K562 (cell line): ENCODE data around the gene KCNJ10. TPM values are rescaled to one million over a fixed set of nuclear protein-coding genes. Genes with fewer than 3 reads are reported as not detected.

ENCODE experiments used
- ATAC-seq: fragments of 200-7000 bp; cut with Tn5 transposase; 3 replicates; pipeline ENCODE4 v1.9.1; 2020; ENCODE audit warnings: moderate library complexity
- BruUV-seq: library from RNA; stranded (reverse); fragments of 400-500 nt; replicated peaks from 2 replicates; lab custom pipeline; 2021; lab: Mats Ljungman, UMichigan
- CTCF ChIA-PET: fragments of 300-600 bp; formaldehyde crosslinking; extraction: SDS; loops from one replicate; lab custom pipeline; 2021; ENCODE audit warnings: low intra/inter-chr PET ratio; lab: Yijun Ruan, JAX
- POLR2A ChIA-PET: fragments of 300-600, 350-650 bp; sonication (Branson Sonifier 250); formaldehyde crosslinking; extraction: SDS; loops from one replicate; lab custom pipeline; 2021; ENCODE audit warnings: antibody characterized with exemption, inconsistent platforms; lab: Yijun Ruan, JAX
- DNase-seq, 4 experiments: peaks; one replicate each; pipeline versions ENCODE4 v3.0.0 to v3.0.0-alpha.2; 2011 to 2018; ENCODE audit warnings: low spot score in 3 of 4, mixed read lengths in 3 of 4; ENCODE audit errors: extremely low read depth in 1 of 4
- FAIRE-seq: peaks from 2 replicates; lab custom pipeline; 2011; peaks lifted over from hg19 to GRCh38; lab: Jason Lieb, UNC
- H2AFZ ChIP-seq: 2 replicates; pipeline ENCODE4 v1.6.0; 2011; ENCODE audit warnings: low read depth, low read length, control low read depth, inconsistent platforms
- H3K27ac ChIP-seq: fragments of 200-600 bp; 3 replicates; pipeline ENCODE4 v1.8.0; 2011; ENCODE audit warnings: low read depth, mild to moderate bottlenecking, control low read depth, inconsistent platforms, low read length, moderate library complexity, mixed read lengths; ENCODE audit errors: extremely low read depth
- H3K27me3 ChIP-seq, 2 experiments: fragments of 300-600 bp in 1 of 2; 2 replicates in 1 of 2; 3 replicates in 1 of 2; pipeline versions ENCODE4 v1.6.0 to v1.8.0; 2011; ENCODE audit warnings: inconsistent platforms in 2 of 2, low read length in 2 of 2, mild to moderate bottlenecking in 1 of 2, mixed read lengths in 1 of 2, moderate library complexity in 1 of 2; ENCODE audit not compliant: control insufficient read depth in 2 of 2, insufficient read depth in 2 of 2
- H3K36me3 ChIP-seq: fragments of 300-600 bp; 3 replicates; pipeline ENCODE4 v1.8.0; 2011; ENCODE audit warnings: mild to moderate bottlenecking, low read length, inconsistent platforms; ENCODE audit not compliant: control insufficient read depth, insufficient read depth
- H3K4me1 ChIP-seq, 2 experiments: fragments of 200-600 bp in 1 of 2; replicated peaks in 1 of 2; 2 replicates in 1 of 2; 3 replicates in 1 of 2; pipeline versions ENCODE4 v1.5.1 to v1.8.0; 2011; ENCODE audit warnings: inconsistent platforms in 2 of 2, low read length in 2 of 2, mild to moderate bottlenecking in 1 of 2, mixed read lengths in 1 of 2, moderate library complexity in 1 of 2; ENCODE audit not compliant: control insufficient read depth in 2 of 2, insufficient read depth in 2 of 2
- H3K4me2 ChIP-seq: 2 replicates; pipeline ENCODE4 v1.6.1; 2011; ENCODE audit warnings: low read length, control low read depth, inconsistent platforms, mixed read lengths; ENCODE audit not compliant: insufficient read depth
- H3K4me3 ChIP-seq: fragments of 200-600 bp; sonication (generic), shearing (Covaris generic); 2 replicates; pipeline ENCODE4 v1.5.1; 2016; ENCODE audit warnings: control low read depth, inconsistent platforms
- H3K79me2 ChIP-seq: fragments of 200-600 bp; 3 replicates; pipeline ENCODE4 v1.8.0; 2011; ENCODE audit warnings: low read length, inconsistent platforms; ENCODE audit not compliant: control insufficient read depth, insufficient read depth
- H3K9ac ChIP-seq, 2 experiments: 2 replicates each; pipeline versions ENCODE4 v1.6.0 to v1.6.1; 2011; ENCODE audit warnings: low read depth in 2 of 2, low read length in 2 of 2, control low read depth in 1 of 2, inconsistent platforms in 1 of 2, mild to moderate bottlenecking in 1 of 2, mixed read lengths in 1 of 2; ENCODE audit not compliant: insufficient read depth in 1 of 2
- H3K9me1 ChIP-seq: one replicate; pipeline ENCODE4 v1.6.0; 2011; ENCODE audit warnings: inconsistent platforms, mild to moderate bottlenecking, low read length, moderate library complexity; ENCODE audit not compliant: control insufficient read depth, insufficient read depth
- H3K9me3 ChIP-seq: replicated peaks from 2 replicates; pipeline ENCODE4 v1.5.1; 2011; ENCODE audit warnings: low read depth, low read length, inconsistent platforms; ENCODE audit not compliant: control insufficient read depth, insufficient read depth
- H4K20me1 ChIP-seq: replicated peaks from 2 replicates; pipeline ENCODE4 v1.6.1; 2011; ENCODE audit warnings: low read length, inconsistent platforms, mixed read lengths; ENCODE audit not compliant: control insufficient read depth, insufficient read depth
- BRCA1 ChIP-seq, 2 experiments: fragments of 450-650 bp in 1 of 2; sonication (generic) in 1 of 2; formaldehyde crosslinking in 1 of 2; IDR thresholded peaks; 2 replicates each; pipeline versions ENCODE4 v1.5.0 to v1.6.1; 2017 to 2020; ENCODE audit warnings: mild to moderate bottlenecking in 1 of 2, missing genetic modification reagents in 1 of 2
- DDX20 ChIP-seq: fragments of 450-650 bp; IDR thresholded peaks from 2 replicates; pipeline ENCODE4 v1.6.1; 2016; ENCODE audit warnings: missing genetic modification characterization, low read depth, mild to moderate bottlenecking, missing compliant biosample characterization, moderate library complexity
- E2F3 ChIP-seq: fragments of 250-450 bp; sonication (Bioruptor Pico); IDR thresholded peaks from 2 replicates; pipeline ENCODE4 v1.4.0; 2020; ENCODE audit warnings: mild to moderate bottlenecking
- EWSR1 ChIP-seq: fragments of 450-650 bp; IDR thresholded peaks from 2 replicates; pipeline ENCODE4 v1.6.1; 2018; ENCODE audit warnings: borderline replicate concordance, mild to moderate bottlenecking, low read depth, moderate library complexity; ENCODE audit not compliant: partially characterized antibody
- KLF1 ChIP-seq: fragments of 450-650 bp; IDR thresholded peaks from 2 replicates; pipeline ENCODE4 v1.6.1; 2016; ENCODE audit warnings: missing genetic modification characterization, missing compliant biosample characterization
- KLF6 ChIP-seq: fragments of 250-450 bp; sonication (Bioruptor Pico); IDR thresholded peaks from 2 replicates; pipeline ENCODE4 v1.4.0; 2020; ENCODE audit warnings: mild to moderate bottlenecking, moderate library complexity, borderline replicate concordance
- MTA1 ChIP-seq: fragments of 450-650 bp; IDR thresholded peaks from 2 replicates; pipeline ENCODE4 v1.6.1; 2017; ENCODE audit warnings: borderline replicate concordance
- PKNOX1 ChIP-seq: fragments of 450-650 bp; IDR thresholded peaks from 2 replicates; pipeline ENCODE4 v1.6.1; 2016
- RB1 ChIP-seq: fragments of 450-650 bp; IDR thresholded peaks from 2 replicates; pipeline ENCODE4 v1.6.1; 2017; ENCODE audit warnings: low read depth, mild to moderate bottlenecking
- RBM15 ChIP-seq: fragments of 200-400 bp; formaldehyde crosslinking; IDR thresholded peaks from 2 replicates; pipeline ENCODE4 v1.6.1; 2018; ENCODE audit warnings: mild to moderate bottlenecking, low read length, moderate library complexity; ENCODE audit not compliant: insufficient read depth
- SREBF2 ChIP-seq: sonication (generic); formaldehyde crosslinking; IDR thresholded peaks from 2 replicates; pipeline ENCODE4 v1.4.0; 2020; ENCODE audit warnings: mild to moderate bottlenecking, missing genetic modification reagents
- TOE1 ChIP-seq, 2 experiments: fragments of 450-650 bp in 1 of 2; sonication (generic) in 1 of 2; formaldehyde crosslinking in 1 of 2; IDR thresholded peaks; 2 replicates each; pipeline versions ENCODE4 v1.7.1 to v1.8.0; 2016 to 2022; ENCODE audit warnings: borderline replicate concordance in 2 of 2, mild to moderate bottlenecking in 2 of 2, antibody characterized with exemption in 1 of 2, inconsistent platforms in 1 of 2, low read depth in 1 of 2, missing genetic modification reagents in 1 of 2, moderate library complexity in 1 of 2
- TRIM25 ChIP-seq: fragments of 450-650 bp; IDR thresholded peaks from 2 replicates; pipeline ENCODE4 v1.7.0; 2016; ENCODE audit warnings: borderline replicate concordance
- ZNF121 ChIP-seq: sonication (generic); formaldehyde crosslinking; conservative IDR thresholded peaks from 2 replicates; pipeline ENCODE4 v1.8.0; 2022; ENCODE audit warnings: missing genetic modification reagents
- ZNF134 ChIP-seq: fragments of 250-450 bp; sonication (Bioruptor Pico); conservative IDR thresholded peaks from 2 replicates; pipeline ENCODE4 v1.4.0; 2020
- ZNF280B ChIP-seq: fragments of 250-450 bp; sonication (Bioruptor Pico); IDR thresholded peaks from 2 replicates; pipeline ENCODE4 v1.5.1; 2021; ENCODE audit warnings: mild to moderate bottlenecking
- ZNF444 ChIP-seq: fragments of 250-450 bp; sonication (Bioruptor Pico); IDR thresholded peaks from 2 replicates; pipeline ENCODE4 v1.4.0; 2020; ENCODE audit warnings: mild to moderate bottlenecking, moderate library complexity
- ZNF695 ChIP-seq: fragments of 450-650 bp; formaldehyde crosslinking; IDR thresholded peaks from 2 replicates; pipeline ENCODE4 v1.4.0; 2020; ENCODE audit warnings: mild to moderate bottlenecking, moderate library complexity
- ZNF699 ChIP-seq: fragments of 250-450 bp; sonication (Bioruptor Pico); IDR thresholded peaks from 2 replicates; pipeline ENCODE4 v1.8.0; 2021; ENCODE audit warnings: mild to moderate bottlenecking, moderate library complexity; ENCODE audit not compliant: insufficient replicate concordance
- WGBS: fragments of 100-300 bp; shearing (Covaris generic); methylation state at CpG from one replicate; pipeline ENCODE4 v1.1.6; 2016; ENCODE audit warnings: low coverage, mixed read lengths; ENCODE audit not compliant: insufficient coverage; ENCODE audit errors: missing lambda C conversion rate; 5-methylcytosine and 5-hydroxymethylcytosine counted together
- in situ Hi-C: fragments of 300-500 bp; cut with MboI; formaldehyde crosslinking; loops from 4 replicates; pipeline ENCODE4 v1.15.0; 2018; ENCODE audit warnings: inconsistent platforms, mixed read lengths
- intact Hi-C: fragments of 100-400 bp; cut with micrococcal nuclease; formaldehyde crosslinking; loops from 2 replicates; pipeline ENCODE4 v1.14.2; 2022
- polyA plus RNA-seq, 8 experiments: library from polyadenylated mRNA; depleted of rRNA in 4 of 8; stranded (reverse) in 5 of 8; unstranded in 3 of 8; fragments of >200 nt; fragmentation: Nextera tagmentation in 2 of 8; fragmentation: Illumina TruSeq in 1 of 8; extraction: Ambion mirVana in 2 of 8; extraction: Trizol in 1 of 8; gene quantifications; 2 replicates each; pipeline versions ENCODE4 v1.2.1 to v1.2.3, GENCODE V29; 2011 to 2014; ENCODE audit warnings: inconsistent platforms in 1 of 8, missing spikeins in 1 of 8
- total RNA-seq, 7 experiments: library from RNA; depleted of rRNA in 6 of 7; stranded (reverse); fragments of >200 nt in 6 of 7; fragmentation: Illumina TruSeq in 2 of 7; extraction: Trizol in 2 of 7; gene quantifications; 2 replicates each; pipeline versions ENCODE4 v1.2.1 to v1.2.3, GENCODE V29; 2011 to 2021; ENCODE audit warnings: low replicate concordance in 1 of 7

Gene KCNJ10
- total and polyA plus RNA-seq, 9 of the 15 experiments (the other 6 are each of a cell fraction or from before 2014, with no cell fraction given): 0.06 to 0.11 TPM; not detected in 7

- peaks cover 0 to 16% of the 10 kb centered on the region in 2 experiments; a peak in 1 of 5 replicates for H3K4me1 ChIP-seq
- no peaks in the 10 kb centered on the region for H3K9me1 ChIP-seq
- no peak for FAIRE-seq
- H3K4me2 ChIP-seq: no peak overlapping the region
- no peak overlapping the region for H2AFZ ChIP-seq
- no peaks in the 10 kb centered on the region for H3K9me3 ChIP-seq
- CTCF ChIA-PET: interaction anchor here (0.7 to 1.5 kb wide), 4 partner anchors 38 to 986 kb away, joined by 3 to 10 read pairs (median 6); no protein-coding TSS in a partner anchor
- POLR2A ChIA-PET: interaction anchor here (0.7 to 1.6 kb wide), 4 partner anchors 10 to 205 kb away, joined by 3 to 7 read pairs (median 4); no protein-coding TSS in a partner anchor
- in situ Hi-C loops: no loop called here
- peaks cover 7% of the 10 kb centered on the region; the same call in 1 of the 2 replicates for H4K20me1 ChIP-seq
- H3K36me3 ChIP-seq: no peaks in the 10 kb centered on the region
- no peak overlapping the region for H3K9ac ChIP-seq
- 41% methylated on average over 5 of the region's 5 CpGs for WGBS
- no TSS peak for BruUV-seq
- ATAC-seq: no peak
- peaks cover 2 to 12% of the 10 kb centered on the region in 2 experiments; a peak in 2 of 5 replicates for H3K27me3 ChIP-seq
- intact Hi-C loops: no loop called here
- DNase-seq: no peak
- no peak overlapping the region for H3K4me3 ChIP-seq
- H3K27ac ChIP-seq: no peak overlapping the region
- no peaks in the 10 kb centered on the region for H3K79me2 ChIP-seq
- TF ChIP-seq ZNF280B (CRISPR knock-in tag) (no peak), RB1 (no peak), TRIM25 (no peak), ZNF444 (CRISPR knock-in tag) (no peak), SREBF2 (no peak), ZNF134 (CRISPR knock-in tag) (no peak), PKNOX1 (no peak), ZNF695 (CRISPR knock-in tag) (no peak), DDX20 (no peak), RBM15 (no peak), ZNF121 (CRISPR knock-in tag) (no peak), KLF6 (CRISPR knock-in tag) (no peak), BRCA1 (IDR thresholded peaks at IDR 0.05) (no peak), BRCA1 (CRISPR knock-in tag; IDR thresholded peaks at IDR 0.05) (no peak), KLF1 (tag) (no peak), E2F3 (CRISPR knock-in tag) (no peak), MTA1 (no peak), EWSR1 (no peak), ZNF699 (CRISPR knock-in tag) (no peak), TOE1 (IDR thresholded peaks at IDR 0.05; ENCODE audit: borderline replicate concordance) (no peak), TOE1 (CRISPR knock-in tag; IDR thresholded peaks at IDR 0.05; ENCODE audit: borderline replicate concordance, low read depth) (no peak)
Observed at GRCh38 chr1:160086456-160086892, 16.5 kb upstream of the KCNJ10 start.
